K562 (cell line): ENCODE data around the gene PCBP2. TPM values are rescaled to one million over a fixed set of nuclear protein-coding genes. Genes with fewer than 3 reads are reported as not detected.

Experiments
- BHLHE40 ChIP-seq: IDR thresholded peaks from 2 replicates; pipeline ENCODE4 v1.6.1; 2011; ENCODE audit warnings: low read length, improper control_type of control experiment
- C11orf30 ChIP-seq: fragments of 450-650 bp; IDR thresholded peaks from 2 replicates; pipeline ENCODE4 v1.6.1; 2016; ENCODE audit warnings: low read depth, mild to moderate bottlenecking
- CSDE1 ChIP-seq, 2 experiments: fragments of 450-650 bp; IDR thresholded peaks; 2 replicates each; pipeline ENCODE4 v1.6.1; 2016; ENCODE audit warnings: mild to moderate bottlenecking in 1 of 2
- CTBP1 ChIP-seq: fragments of 450-650 bp; IDR thresholded peaks from 2 replicates; pipeline ENCODE4 v1.6.1; 2016; ENCODE audit warnings: borderline replicate concordance
- E2F6 ChIP-seq, 2 experiments: IDR thresholded peaks; 2 replicates each; pipeline ENCODE4 v1.6.1; 2011; ENCODE audit warnings: borderline replicate concordance in 1 of 2, control low read depth in 1 of 2, low read depth in 1 of 2, low read length in 1 of 2, mild to moderate bottlenecking in 1 of 2, mixed read lengths in 1 of 2, moderate library complexity in 1 of 2; ENCODE audit not compliant: insufficient read depth in 1 of 2, insufficient read length in 1 of 2, poor library complexity in 1 of 2, severe bottlenecking in 1 of 2; ENCODE audit errors: extremely low read depth in 1 of 2
- FOXM1 ChIP-seq, 2 experiments: fragments of 450-650 bp in 1 of 2; sonication (generic) in 1 of 2; formaldehyde crosslinking in 1 of 2; IDR thresholded peaks; 2 replicates each; pipeline versions ENCODE4 v1.6.1 to v1.9.0; 2017 to 2022; ENCODE audit warnings: low read depth in 2 of 2, mild to moderate bottlenecking in 2 of 2, missing genetic modification reagents in 1 of 2, moderate library complexity in 1 of 2
- GABPB1 ChIP-seq: sonication (generic); formaldehyde crosslinking; IDR thresholded peaks from 2 replicates; pipeline ENCODE4 v1.8.0; 2022; ENCODE audit warnings: mild to moderate bottlenecking, missing genetic modification reagents
- GTF2F1 ChIP-seq: IDR thresholded peaks from 2 replicates; pipeline ENCODE4 v1.6.1; 2011; ENCODE audit warnings: low read depth, low read length, improper control_type of control experiment
- KLF1 ChIP-seq: fragments of 450-650 bp; IDR thresholded peaks from 2 replicates; pipeline ENCODE4 v1.6.1; 2016; ENCODE audit warnings: missing genetic modification characterization, missing compliant biosample characterization
- NCOA4 ChIP-seq: fragments of 450-650 bp; IDR thresholded peaks from 2 replicates; pipeline ENCODE4 v1.6.1; 2018; ENCODE audit warnings: mild to moderate bottlenecking; ENCODE audit not compliant: partially characterized antibody
- NFE2 ChIP-seq: IDR thresholded peaks from 2 replicates; pipeline ENCODE4 v1.6.1; 2014; ENCODE audit warnings: antibody characterized with exemption, low read depth
- NR0B1 ChIP-seq: fragments of 450-650 bp; IDR thresholded peaks from one replicate; pipeline ENCODE4 v1.6.1; 2018; ENCODE audit warnings: mild to moderate bottlenecking, moderate library complexity; ENCODE audit not compliant: partially characterized antibody
- POLR3A ChIP-seq: IDR thresholded peaks from 2 replicates; pipeline ENCODE4 v1.6.1; 2011; ENCODE audit warnings: borderline replicate concordance, mild to moderate bottlenecking, moderate library complexity; ENCODE audit not compliant: insufficient read length, insufficient read depth; ENCODE audit errors: extremely low read depth
- TEAD2 ChIP-seq: fragments of 450-650 bp; IDR thresholded peaks from 2 replicates; pipeline ENCODE4 v1.6.1; 2016; ENCODE audit warnings: missing genetic modification characterization, control low read depth, missing compliant biosample characterization
- TFAP4 ChIP-seq: sonication (generic); formaldehyde crosslinking; IDR thresholded peaks from 2 replicates; pipeline ENCODE4 v1.8.0; 2022; ENCODE audit warnings: missing genetic modification reagents, mild to moderate bottlenecking, moderate library complexity, borderline replicate concordance
- XRCC4 ChIP-seq: IDR thresholded peaks from one replicate; pipeline ENCODE4 v1.6.1; 2011; ENCODE audit not compliant: insufficient read depth, insufficient read length; ENCODE audit errors: extremely low read depth
- ZBTB9 ChIP-seq: fragments of 450-650 bp; formaldehyde crosslinking; IDR thresholded peaks from 2 replicates; pipeline ENCODE4 v1.4.0; 2020; ENCODE audit warnings: mild to moderate bottlenecking, moderate library complexity
- ZNF512 ChIP-seq: IDR thresholded peaks from 2 replicates; pipeline ENCODE4 v1.6.1; 2016; ENCODE audit warnings: missing genetic modification characterization, missing compliant biosample characterization
- ZNF699 ChIP-seq: fragments of 250-450 bp; sonication (Bioruptor Pico); IDR thresholded peaks from 2 replicates; pipeline ENCODE4 v1.8.0; 2021; ENCODE audit warnings: mild to moderate bottlenecking, moderate library complexity; ENCODE audit not compliant: insufficient replicate concordance
- polyA plus RNA-seq, 8 experiments: library from polyadenylated mRNA; depleted of rRNA in 4 of 8; stranded (reverse) in 5 of 8; unstranded in 3 of 8; fragments of >200 nt; fragmentation: Nextera tagmentation in 2 of 8; fragmentation: Illumina TruSeq in 1 of 8; extraction: Ambion mirVana in 2 of 8; extraction: Trizol in 1 of 8; gene quantifications; 2 replicates each; pipeline versions ENCODE4 v1.2.1 to v1.2.3, GENCODE V29; 2011 to 2014; ENCODE audit warnings: inconsistent platforms in 1 of 8, missing spikeins in 1 of 8
- total RNA-seq, 7 experiments: library from RNA; depleted of rRNA in 6 of 7; stranded (reverse); fragments of >200 nt in 6 of 7; fragmentation: Illumina TruSeq in 2 of 7; extraction: Trizol in 2 of 7; gene quantifications; 2 replicates each; pipeline versions ENCODE4 v1.2.1 to v1.2.3, GENCODE V29; 2011 to 2021; ENCODE audit warnings: low replicate concordance in 1 of 7

Gene PCBP2
- total and polyA plus RNA-seq, 9 of the 15 experiments (the other 6 are each of a cell fraction or from before 2014, with no cell fraction given): 137 to 831 (median 328) TPM

GRCh38 chr12:53441040-53441833, 10.7 kb upstream of the PCBP2 start, which contains the start of gene PRR13 (continued):
- peak; percentile 43; the same call in 1 of the 2 replicates for TF ChIP-seq ZBTB9
- no peak; the same call in 1 of the 2 replicates for TF ChIP-seq GTF2F1
- no peak for TF ChIP-seq KLF1 (tag)
- TF ChIP-seq XRCC4: no peak
- TF ChIP-seq GABPB1 (CRISPR knock-in tag): peak; percentile 42; the same call in 1 of the 2 replicates
- TF ChIP-seq CTBP1: no peak; the same call in 1 of the 2 replicates
- TF ChIP-seq POLR3A: no peak
- TF ChIP-seq NR0B1: no peak
- TF ChIP-seq NCOA4: no peak
- TF ChIP-seq BHLHE40: no peak
- TF ChIP-seq ZNF512 (tag): no peak
- peak; percentile 49; the same call in 1 of the 2 replicates for TF ChIP-seq NFE2
- no peak for TF ChIP-seq CSDE1 (IDR thresholded peaks at IDR 0.05)
- TF ChIP-seq TFAP4 (CRISPR knock-in tag): no peak; the same call in 1 of the 2 replicates
- no peak for TF ChIP-seq ZNF699
- TF ChIP-seq C11orf30: no peak; the same call in 1 of the 2 replicates
- no peak for TF ChIP-seq TEAD2 (tag)
- no peak for TF ChIP-seq FOXM1 (IDR thresholded peaks at IDR 0.05; ENCODE audit: low read depth)
- TF ChIP-seq FOXM1 (CRISPR knock-in tag; IDR thresholded peaks at IDR 0.05; ENCODE audit: low read depth): no peak
- peak; percentile 32 to 67 for TF ChIP-seq E2F6 (IDR thresholded peaks at IDR 0.05; ENCODE audit: borderline replicate concordance in 1 of 2, extremely low read depth in 1 of 2, insufficient read depth in 1 of 2, insufficient read length in 1 of 2, low read depth in 1 of 2, low read length in 1 of 2, poor library complexity in 1 of 2, severe bottlenecking in 1 of 2)
